Measurements from ENCODE around the gene LRRC46. TPM values are rescaled to one million over a fixed set of nuclear protein-coding genes. Genes with fewer than 3 reads are reported as not detected.

Gene LRRC46
- total and polyA plus RNA-seq, 9 of the 15 experiments (the other 6 are each of a cell fraction or from before 2014, with no cell fraction given), result 0.39 to 1.4 (median 0.53) TPM; not detected in 1

- TF ChIP-seq SNAPC5 (CRISPR knock-in tag; IDR thresholded peaks at IDR 0.05), result no peak
- TF ChIP-seq PRPF4 (IDR thresholded peaks at IDR 0.05; ENCODE audit: insufficient read depth, low read depth, low read length, poor library complexity, severe bottlenecking), result no peak
- peak; percentile 4 for TF ChIP-seq SP2 (IDR thresholded peaks at IDR 0.05; ENCODE audit: extremely low read depth, low read depth, low read length, poor library complexity, severe bottlenecking)
- peak; percentile 93 for TF ChIP-seq KDM5B (IDR thresholded peaks at IDR 0.05; ENCODE audit: insufficient replicate concordance, low read depth, low read length)
- TF ChIP-seq TAF9B (IDR thresholded peaks at IDR 0.05; ENCODE audit: partially characterized antibody), result peak; percentile 81
- TF ChIP-seq ZHX1 (conservative IDR thresholded peaks at IDR 0.05; ENCODE audit: low read length), result no peak
- TF ChIP-seq HDAC2 (IDR thresholded peaks at IDR 0.05), result peak; percentile 59
- TF ChIP-seq XRCC5 (IDR thresholded peaks at IDR 0.05; ENCODE audit: low read depth, low read length), result no peak; the same call in 1 of the 2 replicates
- no peak for TF ChIP-seq PRMT5 (CRISPR knock-in tag; IDR thresholded peaks at IDR 0.05)
- TF ChIP-seq PCBP1 (IDR thresholded peaks at IDR 0.05; ENCODE audit: low read depth, low read length, poor library complexity, severe bottlenecking), result no peak
- no peak for TF ChIP-seq DDX20 (tag; IDR thresholded peaks at IDR 0.05; ENCODE audit: low read depth)
- TF ChIP-seq GTF2E2 (tag; IDR thresholded peaks at IDR 0.05), result 0 out of 2 replicates have a peak, but pooled peaks have one; percentile 61
- TF ChIP-seq PHTF2 (CRISPR knock-in tag; IDR thresholded peaks at IDR 0.05), result no peak
- TF ChIP-seq ELF2 (CRISPR knock-in tag; IDR thresholded peaks at IDR 0.05), result peak; percentile 32; the same call in 1 of the 2 replicates
- TF ChIP-seq PCBP2 (IDR thresholded peaks at IDR 0.05; ENCODE audit: low read depth, low read length, poor library complexity, severe bottlenecking), result no peak
- TF ChIP-seq THAP12 (CRISPR knock-in tag; IDR thresholded peaks at IDR 0.05), result peak; percentile 86; the same call in 1 of the 2 replicates
- TF ChIP-seq FOXA3 (CRISPR knock-in tag; conservative IDR thresholded peaks at IDR 0.05 in 1 of 2, IDR thresholded peaks at IDR 0.05 in 1 of 2), result no peak
- TF ChIP-seq MIER1 (IDR thresholded peaks at IDR 0.05; ENCODE audit: low read depth), result 0 out of 2 replicates have a peak, but pooled peaks have one; percentile 52
- TF ChIP-seq E2F6 (IDR thresholded peaks at IDR 0.05; ENCODE audit: borderline replicate concordance in 1 of 2, extremely low read depth in 1 of 2, insufficient read depth in 1 of 2, insufficient read length in 1 of 2, low read depth in 1 of 2, low read length in 1 of 2, poor library complexity in 1 of 2, severe bottlenecking in 1 of 2), result peak in 1 of 2 experiments; percentile 35
Measured at GRCh38 chr17:47831003-47831933, at the start of gene LRRC46, which contains the start of gene MRPL10 (continued).
